Measurements from ENCODE around the gene MCM8.

- TF ChIP-seq CTCF (IDR thresholded peaks at IDR 0.05) (no peak), POLR2AphosphoS5 (IDR thresholded peaks at IDR 0.05) (no peak), POLR2A (IDR thresholded peaks at IDR 0.05; ENCODE audit: low read depth) (no peak), EP300 (IDR thresholded peaks at IDR 0.05) (no peak)
These were observed 90.7 kb downstream of the MCM8 start for GRCh38 chr20:6040958-6041807.
